GM13977 (cell line): ENCODE results near the gene PLA2G7.

ENCODE experiments used
- DNase-seq: peaks from one replicate; pipeline ENCODE4 v3.0.0; 2012; ENCODE audit warnings: low spot score
- CTCF ChIP-seq: IDR thresholded peaks from 2 replicates; pipeline ENCODE4 v1.5.1; 2012; ENCODE audit warnings: mild to moderate bottlenecking, control low read depth; ENCODE audit not compliant: insufficient read depth; ENCODE audit errors: extremely low read depth, missing control alignments
- in situ Hi-C: fragments of 300-500 bp; cut with MboI; formaldehyde crosslinking; loops from one replicate; pipeline ENCODE4 v1.12.0; 2022; ENCODE audit warnings: low sequenced_read_pairs, low pct_unique_long_range_greater_than_20kb, mixed read lengths, inconsistent platforms; ENCODE audit not compliant: unreplicated experiment

The PLA2G7 gene

GRCh38 chr6:46736906-46737305 lies 1.7 kb upstream of the PLA2G7 start:
- in situ Hi-C loops = no loop called here
- no peak for TF ChIP-seq CTCF
- no peak for DNase-seq

DNA sequence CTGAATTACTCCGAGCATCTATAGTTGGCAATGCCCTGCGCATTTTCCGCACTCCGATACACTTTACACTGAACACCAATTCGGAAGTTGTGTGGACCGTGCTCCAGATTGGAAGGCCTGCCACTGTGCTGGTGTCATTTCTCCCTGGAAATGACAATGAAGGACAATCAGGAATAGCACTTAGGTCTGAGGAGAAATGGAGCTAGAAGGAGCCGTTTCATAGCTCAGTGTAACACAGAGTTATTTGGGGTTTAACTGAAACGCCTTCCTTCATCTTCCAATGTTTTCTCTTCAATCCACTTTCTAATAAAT lies 501 bp upstream of the PLA2G7 start:
- DNase-seq = no peak
- in situ Hi-C loops = no loop called here
- TF ChIP-seq CTCF = no peak

DNA sequence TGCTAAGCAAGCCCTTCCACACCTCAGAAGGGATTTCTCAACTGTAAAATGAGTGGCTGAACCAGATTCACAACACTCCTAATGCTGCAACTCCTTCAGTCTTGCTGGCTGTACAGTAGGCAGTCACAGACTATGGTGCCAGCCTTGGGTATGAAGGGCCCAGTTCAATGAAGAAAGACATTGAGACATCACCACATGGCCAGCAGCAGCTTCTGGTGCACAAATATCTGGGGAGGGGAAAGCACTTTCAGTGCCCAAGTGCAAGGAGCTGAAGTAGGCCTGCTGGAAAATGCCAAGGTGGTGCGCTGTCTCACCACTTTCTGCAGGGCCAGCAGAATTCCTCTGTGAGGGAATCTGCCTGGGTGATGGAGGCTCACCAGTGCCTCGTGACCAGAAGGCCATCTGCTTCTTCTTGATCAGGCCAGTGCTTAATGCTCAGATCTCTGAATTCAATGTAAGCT lies 1.8 kb downstream of the PLA2G7 start:
- in situ Hi-C loops = no loop called here
- no peak for TF ChIP-seq CTCF
- DNase-seq = no peak

GRCh38 chr6:46730921-46731461 lies 4.2 kb downstream of the PLA2G7 start:
- DNase-seq = no peak
- TF ChIP-seq CTCF = no peak
- in situ Hi-C loops = no loop called here

GRCh38 chr6:46729787-46730326 lies 5.3 kb downstream of the PLA2G7 start:
- in situ Hi-C loops = no loop called here
- no peak for TF ChIP-seq CTCF
- no peak for DNase-seq

DNA sequence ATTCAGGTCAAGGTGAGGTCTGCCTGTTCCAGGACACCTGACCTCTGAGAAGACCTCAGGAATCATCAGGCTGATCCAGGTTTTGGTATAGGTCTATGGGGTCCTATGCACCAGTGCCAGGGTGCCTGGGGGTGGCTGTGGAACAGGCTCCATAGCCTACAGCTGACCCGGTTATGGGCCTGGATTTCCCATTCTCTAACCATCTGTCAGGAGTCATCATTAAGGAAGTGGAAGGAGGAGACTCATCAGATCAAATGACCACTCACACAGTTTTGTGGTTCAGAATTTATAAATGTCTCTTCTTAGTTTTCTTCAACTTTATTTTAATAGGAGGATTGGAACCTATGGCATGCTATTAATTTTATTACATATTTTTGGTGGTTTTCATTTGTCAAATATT lies 14.8 kb downstream of the PLA2G7 start:
- DNase-seq = no peak
- in situ Hi-C loops = no loop called here
- no peak for TF ChIP-seq CTCF
